Hematopoietic multipotent progenitor cell (in vitro differentiated cells): ENCODE measurements around the gene ZBTB20. TPM values are rescaled to one million over a fixed set of nuclear protein-coding genes. Genes with fewer than 3 reads are reported as not detected.

Experiments used
- DNase-seq, 3 donors: peaks; one replicate each; pipeline ENCODE4 v3.0.0-alpha.2; 2011 to 2015; ENCODE audit warnings: low read depth in 2 of 3, low spot score in 2 of 3
- total RNA-seq: library from RNA; depleted of rRNA; stranded (reverse); fragments of >200 nt; gene quantifications from one replicate; pipeline ENCODE4 v1.2.3, GENCODE V29; 2012

ZBTB20 gene
- total RNA-seq, 1 donor = 78.4 TPM

DNA sequence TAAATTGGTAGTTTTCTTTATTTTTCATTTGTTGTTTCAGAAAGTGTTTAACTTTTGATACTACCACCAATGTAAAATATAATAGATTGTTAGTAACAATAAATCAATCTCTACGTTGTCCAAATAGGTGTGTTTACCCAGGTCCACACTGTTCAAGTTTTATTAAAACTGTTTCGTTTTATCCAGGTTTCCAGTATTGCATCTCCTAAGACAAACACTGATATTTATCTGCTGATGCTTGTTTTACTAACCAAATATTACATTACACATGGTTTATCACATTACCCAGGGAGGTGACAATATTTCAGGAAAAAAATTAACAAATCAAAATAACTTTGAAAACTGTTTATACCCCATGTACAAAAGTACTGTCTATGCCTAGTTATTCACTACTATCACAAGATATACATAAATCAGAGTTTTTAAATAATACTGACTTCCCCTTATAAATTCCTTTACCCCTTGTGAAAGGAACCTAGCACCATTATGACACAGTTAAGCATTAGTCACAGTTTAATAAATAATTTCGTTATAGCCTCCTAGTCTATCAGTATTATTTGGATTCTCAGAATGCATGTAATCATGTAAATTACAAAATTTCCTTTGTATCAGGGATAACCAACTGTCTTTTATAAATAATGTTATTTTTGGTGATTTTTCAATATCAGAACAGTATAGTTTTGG lies 205.3 kb downstream of the ZBTB20 start:
- DNase-seq = no peak

DNA sequence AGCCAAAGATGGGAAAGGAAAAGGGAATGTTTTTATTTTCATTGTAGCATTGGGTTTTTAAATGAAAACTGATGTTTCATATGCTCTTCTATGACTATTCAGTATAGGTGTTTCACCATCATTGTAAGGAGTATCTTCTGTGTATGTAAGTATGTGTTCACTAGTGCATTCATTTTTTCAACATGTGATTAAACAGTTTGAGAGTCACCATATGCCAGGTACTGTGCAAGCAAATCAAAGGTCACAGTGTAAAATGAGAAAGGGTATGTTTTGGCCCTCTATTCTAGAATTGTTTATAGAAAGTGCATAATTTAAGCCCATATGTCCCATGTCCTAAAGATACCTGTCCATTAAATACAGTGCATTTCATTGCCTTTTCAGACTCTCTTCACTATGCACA lies 207.2 kb downstream of the ZBTB20 start:
- DNase-seq = no peak

DNA sequence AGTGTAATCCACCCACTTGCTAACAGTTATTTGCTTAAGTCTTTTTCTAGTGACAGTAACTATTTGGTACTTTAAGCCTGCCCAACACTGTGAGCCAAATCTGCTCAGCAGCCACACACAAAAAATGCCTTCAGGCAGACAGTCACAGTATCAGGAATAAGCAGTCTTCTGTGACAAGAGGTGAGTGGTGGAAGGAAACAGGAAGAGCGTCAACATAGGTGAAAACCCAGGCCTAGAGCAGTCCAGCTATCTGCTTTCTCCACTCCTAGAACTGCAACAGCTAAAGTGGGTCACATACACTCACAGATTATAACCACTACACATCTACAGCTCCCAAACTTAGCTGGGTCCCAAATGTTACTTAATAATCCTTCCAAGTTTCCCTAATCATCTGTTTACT lies 213.7 kb downstream of the ZBTB20 start:
- no peak for DNase-seq

DNA sequence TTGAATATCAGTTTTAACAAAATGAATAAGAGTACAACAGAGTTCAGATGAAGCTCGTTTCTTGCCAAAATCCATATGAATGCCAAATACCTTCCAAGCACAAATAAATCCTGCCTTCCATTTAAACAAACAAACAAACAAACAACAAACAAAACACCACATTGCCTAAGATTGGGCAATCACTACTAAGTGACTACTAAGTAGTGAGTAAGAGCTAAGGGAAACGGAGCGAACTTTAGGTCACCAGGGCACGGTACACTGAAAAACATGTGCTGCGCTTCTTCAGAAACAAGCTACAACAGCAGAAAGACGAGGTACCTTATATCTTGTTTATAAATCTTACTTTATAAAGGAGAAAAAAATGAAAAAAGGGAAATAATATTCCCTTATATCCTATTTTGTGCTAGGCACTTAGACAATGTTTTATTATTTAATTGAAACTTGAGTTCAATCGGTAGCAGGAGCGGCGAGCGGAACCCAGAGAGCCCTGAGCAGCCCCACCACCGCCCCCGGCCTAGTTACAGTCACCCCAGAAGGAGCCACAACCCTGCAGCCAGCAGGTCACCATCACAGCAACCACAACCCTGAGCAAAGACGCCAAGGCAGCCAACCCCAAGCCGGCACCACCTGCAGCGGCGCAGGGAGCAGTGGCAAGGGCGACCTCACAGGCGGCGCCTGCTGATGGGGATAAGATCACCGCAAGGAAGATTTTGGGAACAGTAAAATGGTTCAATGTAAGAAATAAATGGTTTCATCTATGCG lies 216.9 kb downstream of the ZBTB20 start:
- no peak for DNase-seq

DNA sequence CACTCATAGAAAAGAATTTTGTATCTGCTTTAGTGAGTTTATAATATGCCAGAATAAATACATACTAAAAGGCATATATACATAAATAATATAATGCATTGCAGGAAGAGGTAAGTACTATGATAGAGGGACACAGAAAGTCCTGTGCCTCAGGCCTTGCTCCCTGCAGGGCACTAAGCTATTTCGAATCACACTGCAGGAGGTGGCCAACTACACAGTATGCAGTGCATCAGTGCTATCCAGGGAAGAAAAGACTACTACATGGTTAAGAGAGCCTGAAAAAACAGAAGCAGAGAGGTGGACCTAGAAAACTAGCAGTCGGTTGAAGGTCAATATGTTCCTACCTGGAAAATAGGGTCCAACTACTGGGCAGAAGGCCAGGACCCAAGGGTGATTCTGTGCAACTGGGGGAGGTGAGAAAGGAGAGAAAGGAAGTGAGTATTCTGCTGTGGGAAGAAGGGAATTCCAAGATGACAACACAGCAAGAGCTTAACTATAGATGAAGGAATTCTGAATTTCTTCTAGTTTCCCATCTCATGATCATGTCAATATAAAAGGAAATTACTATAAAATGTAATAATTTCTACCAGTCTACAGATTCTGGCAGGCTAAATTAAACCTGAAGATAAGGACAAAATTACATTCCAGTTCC lies 218.0 kb downstream of the ZBTB20 start:
- DNase-seq = no peak

DNA sequence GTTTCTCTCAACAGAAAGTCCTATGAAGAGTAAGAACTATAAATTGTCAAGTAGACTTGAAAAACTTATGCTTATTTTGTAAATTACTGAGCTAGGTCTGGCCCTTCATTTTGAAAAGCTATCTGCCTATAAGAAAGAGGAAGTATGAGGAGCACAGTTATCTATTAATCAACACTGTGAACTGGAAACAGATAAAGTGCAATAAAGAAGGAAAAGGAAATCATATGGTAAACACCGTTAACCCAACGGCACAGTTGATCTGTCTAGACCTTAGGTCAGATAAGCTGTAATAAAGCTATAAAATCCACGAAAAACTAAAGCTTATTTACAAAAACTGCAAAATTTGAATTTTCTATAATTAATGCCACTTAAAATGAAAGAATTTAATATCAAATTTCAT lies 242.5 kb downstream of the ZBTB20 start:
- DNase-seq = peak in 2 of 3 donors; percentile 55 to 83

DNA sequence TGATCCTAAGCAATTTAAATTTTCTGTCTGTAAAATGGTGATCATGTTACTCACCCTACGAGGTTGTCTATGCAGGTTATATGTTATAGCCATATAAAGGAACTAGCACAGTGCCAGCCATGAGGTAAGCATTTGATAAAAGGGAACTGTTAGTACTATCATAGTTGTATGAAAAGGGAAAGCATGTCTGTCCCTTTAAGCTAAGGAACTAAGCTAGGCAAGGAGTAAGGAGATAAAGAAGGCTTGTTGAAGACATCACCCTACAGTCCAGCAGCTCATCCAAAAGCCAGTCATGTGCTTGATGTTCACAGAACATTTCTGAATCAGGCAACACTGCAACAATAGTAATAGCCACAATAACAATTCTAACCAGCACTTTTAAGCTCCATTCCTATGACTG lies 243.9 kb downstream of the ZBTB20 start:
- DNase-seq = peak in 1 of 3 donors; percentile 65

DNA sequence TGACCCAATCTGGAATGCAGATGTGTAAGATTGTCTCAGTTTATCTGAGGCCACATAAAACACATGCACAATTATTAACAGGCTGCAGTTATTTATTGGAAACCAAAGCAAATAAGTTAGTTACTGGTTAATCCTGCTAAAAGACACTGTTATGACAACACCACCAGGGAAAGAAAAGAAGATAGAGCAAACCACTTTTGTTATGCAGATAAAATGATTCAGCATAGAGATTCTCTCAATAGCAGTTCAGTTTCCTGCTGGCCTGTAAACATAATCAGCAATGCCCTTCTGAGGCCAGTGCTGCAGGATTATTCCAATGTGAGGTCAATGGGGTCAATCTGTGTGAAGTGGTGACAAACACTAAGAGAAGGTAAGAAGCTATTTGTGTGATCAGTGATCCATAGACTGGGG lies 244.4 kb downstream of the ZBTB20 start:
- DNase-seq = no peak

DNA sequence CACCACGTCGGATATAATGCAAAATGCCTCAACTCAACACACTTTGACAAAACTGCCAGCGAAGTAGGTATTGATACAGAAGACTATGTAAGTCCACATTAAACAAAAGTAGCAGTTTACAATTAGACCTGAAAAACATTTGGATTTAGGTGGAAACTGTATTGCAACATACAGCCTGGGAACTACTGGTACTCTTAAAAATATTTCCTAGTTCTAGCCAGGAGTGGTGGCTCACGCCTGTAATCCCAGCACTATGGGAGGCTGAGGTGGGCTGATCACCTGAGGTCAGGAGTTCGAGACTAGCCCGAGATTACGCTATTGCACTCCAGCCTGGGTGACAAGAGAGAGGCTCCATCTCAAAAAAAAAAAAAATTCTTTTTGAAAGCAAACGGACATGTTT lies 246.2 kb downstream of the ZBTB20 start:
- DNase-seq = no peak

DNA sequence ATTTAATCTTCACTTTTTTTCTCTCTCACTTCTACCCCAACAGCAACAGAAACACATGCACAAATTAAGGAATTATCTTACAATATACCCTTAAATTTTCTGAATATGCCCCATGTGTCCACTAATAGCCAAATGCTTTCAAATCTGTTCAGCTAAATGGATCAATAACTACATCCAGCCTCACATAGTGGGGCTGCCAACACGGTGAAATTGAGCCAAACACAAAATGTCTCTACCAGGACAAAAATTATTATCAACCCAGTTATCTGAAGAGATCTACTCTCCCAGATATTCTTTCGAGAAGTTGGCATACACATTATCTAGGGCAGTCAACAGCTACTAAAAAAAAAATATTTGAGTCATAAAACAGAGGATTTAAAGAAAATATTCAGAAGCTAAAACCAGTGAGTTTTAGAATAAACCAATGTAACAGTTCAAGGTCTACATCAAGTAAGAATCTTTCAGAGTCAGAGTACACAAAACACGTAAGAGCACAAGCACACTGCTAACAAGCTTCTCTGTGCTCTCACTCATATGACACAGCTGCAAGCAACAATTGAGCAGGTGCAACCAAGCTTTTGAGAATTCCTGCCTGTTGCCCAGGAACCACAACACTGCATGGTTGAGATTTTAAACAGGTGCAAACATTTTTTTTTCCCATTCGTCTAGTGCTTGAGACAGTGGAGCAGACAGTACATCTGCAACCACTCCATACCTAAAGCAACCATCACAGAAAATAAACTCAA lies 247.7 kb downstream of the ZBTB20 start:
- peak in 1 of 3 donors; percentile 52 for DNase-seq

DNA sequence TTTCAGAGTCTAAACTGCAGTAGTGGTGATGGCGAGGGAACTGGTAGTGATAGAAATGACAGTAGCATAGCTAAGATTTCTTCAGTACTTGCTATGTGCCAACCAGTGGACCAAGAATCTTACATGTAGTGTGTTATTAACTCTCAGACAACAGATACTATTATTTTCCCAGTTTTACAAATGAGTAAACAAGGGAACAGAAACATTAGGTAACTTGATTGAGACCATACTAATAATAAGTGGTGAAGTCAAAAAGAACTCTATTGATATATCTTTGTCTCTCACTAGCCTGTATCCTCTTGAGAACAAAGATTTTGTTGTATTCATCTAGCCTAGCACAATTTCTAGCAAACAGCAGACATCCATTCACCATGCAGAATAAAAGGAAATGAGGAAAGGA lies 250.1 kb downstream of the ZBTB20 start:
- DNase-seq = no peak

DNA sequence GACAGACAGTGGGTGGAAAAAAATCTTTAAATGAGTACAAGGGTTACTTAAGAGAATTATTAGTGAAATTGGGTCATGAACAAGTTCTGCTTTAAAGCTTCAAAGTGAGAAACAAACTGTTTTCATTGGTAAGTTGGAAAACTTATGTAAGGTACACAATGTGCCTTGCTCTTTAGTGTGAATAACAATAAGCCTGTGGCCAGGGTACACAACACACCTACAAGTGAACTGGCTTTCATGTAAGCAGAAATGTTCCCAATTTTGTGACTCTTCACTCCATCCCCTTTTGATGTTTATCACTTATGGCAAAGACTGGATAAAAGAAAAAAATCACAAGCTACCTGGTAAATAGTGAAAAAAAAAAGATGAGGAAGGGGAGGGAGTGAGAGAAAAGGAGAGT lies 253.7 kb downstream of the ZBTB20 start:
- DNase-seq = no peak

DNA sequence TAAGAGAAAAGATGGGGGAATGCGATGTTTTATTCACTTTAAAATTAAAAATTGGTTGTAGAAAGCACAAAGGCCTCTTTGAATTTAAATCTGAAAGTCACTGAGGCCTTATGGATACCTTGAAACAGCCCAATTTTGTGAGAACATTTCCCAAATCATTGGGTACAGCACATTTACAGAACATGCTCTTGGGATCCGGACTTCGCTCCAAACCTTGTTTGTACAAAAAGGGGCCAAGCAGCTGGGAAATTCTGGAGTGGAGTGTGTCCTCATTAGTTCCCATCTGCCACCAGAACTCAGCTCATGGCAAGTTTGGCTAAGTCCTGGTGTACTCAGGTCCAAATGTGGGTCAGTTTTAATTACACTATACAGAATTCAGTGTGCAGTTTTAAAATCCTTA lies 254.2 kb downstream of the ZBTB20 start:
- no peak for DNase-seq

DNA sequence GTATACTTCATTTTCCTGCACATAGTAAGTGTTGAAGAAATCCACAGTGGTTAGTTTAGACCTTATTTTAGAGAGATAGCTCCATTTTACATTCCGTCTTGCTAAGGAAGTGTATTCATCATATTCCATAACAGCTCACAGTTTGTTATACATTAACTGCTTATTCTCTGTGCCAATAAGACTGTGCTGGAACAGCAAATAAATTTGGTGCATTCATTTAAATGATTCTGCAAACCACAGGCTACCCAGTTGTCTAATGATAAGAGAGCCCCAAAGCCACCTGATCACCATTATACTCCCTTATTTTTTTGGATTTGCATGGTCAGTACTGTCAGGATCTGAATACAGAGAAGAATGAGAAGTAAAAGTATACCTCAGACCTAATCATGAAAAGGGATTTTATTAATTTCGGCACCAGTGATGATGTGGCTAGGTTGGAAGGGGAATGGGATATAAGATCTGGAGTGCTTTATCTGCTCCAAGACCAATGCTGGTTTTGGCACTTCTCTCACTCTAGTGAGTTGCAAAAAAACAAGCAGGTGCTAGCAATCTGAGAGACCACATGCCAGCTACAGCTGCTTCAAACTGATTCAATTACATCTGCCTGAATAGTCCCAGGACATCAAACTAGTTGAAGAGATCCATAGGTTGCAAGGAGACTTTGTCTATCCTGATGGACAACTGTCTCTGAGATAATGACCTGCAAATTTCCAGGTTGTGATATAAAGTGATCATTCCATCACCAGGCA lies 254.8 kb downstream of the ZBTB20 start:
- DNase-seq = peak in 1 of 3 donors; percentile 50

DNA sequence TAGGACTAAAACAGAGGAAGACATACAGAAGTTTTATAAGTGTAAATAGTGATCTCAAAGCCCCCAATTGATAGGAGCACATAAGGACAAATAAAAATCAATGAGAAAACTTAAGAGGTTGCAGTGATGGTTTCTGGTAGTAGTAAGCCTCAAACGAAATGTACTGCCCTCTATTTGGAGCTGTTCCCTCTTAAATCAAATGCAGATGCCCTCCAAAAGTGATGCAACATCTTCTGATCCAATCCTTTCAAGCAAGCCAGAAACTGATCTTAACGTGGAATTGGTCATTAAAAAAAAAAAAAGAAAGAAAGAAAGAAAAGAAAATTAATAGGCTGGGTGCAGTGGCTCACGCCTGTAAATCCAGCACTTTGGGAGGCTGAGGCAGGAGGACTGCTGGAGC lies 259.3 kb downstream of the ZBTB20 start:
- DNase-seq = no peak

DNA sequence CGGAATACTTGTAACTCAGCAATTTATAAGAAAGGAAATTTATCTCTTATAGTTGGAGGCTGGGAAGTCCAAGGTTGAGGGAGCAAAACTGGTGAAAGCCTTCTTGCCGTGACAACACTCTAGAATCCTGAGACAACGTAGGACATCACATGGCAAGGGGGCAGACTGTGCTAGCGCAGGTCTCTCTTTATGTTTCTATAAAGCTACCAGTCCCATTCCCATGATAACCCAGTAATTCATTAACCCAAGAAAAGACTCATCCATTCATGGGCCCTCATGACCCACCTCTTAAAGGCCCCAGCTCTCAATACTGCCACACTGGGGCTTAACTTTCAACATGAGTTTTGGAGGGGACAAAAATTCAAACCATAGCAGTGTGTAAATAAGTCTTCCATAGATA lies 260.2 kb downstream of the ZBTB20 start:
- no peak for DNase-seq

DNA sequence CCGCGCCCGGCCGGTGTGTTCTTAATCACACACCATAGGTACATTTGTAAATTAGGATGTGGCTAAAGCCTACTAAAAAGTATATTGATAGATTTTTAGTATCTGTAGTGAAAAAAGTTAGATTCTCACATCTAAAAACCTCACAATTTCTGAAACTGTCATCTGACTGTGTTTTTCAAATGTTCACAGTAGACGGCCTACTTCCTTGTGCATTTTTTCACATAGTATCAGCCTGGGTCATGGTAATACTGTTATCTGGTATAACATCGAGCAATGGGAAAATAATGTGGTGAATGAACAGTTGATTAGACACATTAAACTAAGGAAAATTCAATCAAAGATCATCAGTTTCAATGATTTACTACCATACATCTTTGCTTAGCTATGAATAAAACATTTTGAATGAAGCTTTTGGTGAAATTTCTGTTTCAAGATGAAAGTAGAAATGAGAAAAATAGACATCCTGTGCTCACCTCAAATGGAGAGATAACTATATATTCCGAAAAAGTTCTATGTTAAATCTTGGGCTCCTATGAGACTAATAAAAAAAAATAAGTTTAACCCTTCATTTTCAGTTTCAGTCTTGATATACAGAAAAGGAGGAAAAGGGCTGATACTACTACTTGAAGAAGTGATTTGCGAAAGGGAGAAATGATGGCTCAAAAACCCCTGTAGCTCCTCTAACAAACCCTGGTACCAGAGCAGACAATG lies 262.7 kb downstream of the ZBTB20 start:
- DNase-seq = no peak

DNA sequence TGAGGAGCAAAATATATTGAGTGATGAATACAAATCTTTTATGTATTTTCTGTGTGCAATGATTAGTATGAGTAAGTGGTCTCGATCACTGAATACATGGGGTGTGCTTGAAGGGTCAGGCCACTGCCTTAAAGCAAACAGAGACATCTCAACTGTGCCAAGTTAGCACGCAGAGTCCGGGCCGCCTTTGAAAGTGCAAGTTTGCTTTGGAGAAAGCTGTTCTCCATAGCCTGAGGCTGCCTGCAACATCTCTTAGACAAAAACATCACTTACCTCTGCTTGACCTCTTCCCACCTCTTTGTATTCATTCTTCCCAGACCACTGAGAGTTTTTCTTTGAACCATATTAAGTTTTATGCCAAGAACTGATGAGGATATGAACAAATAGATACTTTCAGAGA lies 267.0 kb downstream of the ZBTB20 start:
- DNase-seq = no peak

DNA sequence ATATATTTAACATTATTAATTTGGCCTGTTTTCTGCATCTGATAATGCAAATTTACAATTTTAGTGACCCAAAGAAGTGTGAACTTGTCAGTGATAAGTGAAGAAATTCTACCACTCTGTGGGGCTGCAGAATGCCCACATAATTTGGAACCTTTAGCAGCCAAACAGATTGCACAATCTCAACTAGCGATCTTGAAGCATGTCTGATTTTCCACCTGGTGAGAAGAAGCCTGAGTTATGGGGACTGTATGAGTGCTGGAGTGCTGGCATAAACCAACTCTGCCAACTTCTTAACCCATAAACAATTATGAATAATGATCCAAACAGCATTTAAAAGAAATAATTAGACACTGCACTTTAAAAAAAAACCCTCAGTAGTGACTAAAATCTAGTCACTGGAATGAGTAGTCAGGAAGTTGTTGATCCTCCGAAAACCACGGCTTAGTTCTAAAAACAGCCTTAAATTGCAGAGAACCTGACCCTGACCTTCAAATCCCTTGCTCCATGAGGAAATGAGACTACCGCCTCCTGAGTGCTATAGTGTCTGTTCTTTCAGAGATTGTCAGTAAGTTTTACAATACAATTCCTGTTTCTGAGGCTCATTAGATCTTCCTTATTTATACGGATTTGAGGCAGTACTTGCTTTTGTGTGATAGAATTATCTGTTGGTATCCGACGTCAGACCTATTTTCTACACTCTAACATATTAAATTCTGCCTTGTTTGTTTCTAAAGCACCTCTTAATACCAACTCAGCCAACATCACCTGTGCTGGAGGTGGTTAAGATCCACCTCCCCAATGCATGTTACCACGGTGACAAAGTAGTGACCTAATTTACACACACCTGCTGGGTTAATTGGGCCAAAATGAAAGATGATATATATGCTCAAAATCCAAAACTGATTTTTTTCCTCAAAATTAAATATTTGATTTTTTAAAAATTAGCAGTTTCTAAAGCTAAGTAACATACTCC lies 267.7 kb downstream of the ZBTB20 start:
- DNase-seq = no peak
